Parathyroid adenoma (tissue), 2 donors: ENCODE data around the gene HAUS1.

Experiments
- H2AFZ ChIP-seq: fragments of 300-600 bp; sonication (generic); one replicate; pipeline ENCODE4 v1.7.0; 2017; ENCODE audit warnings: antibody characterized with exemption, mild to moderate bottlenecking
- H3K27ac ChIP-seq: fragments of 300-600 bp; sonication (generic); one replicate; pipeline ENCODE4 v1.7.0; 2017
- H3K27me3 ChIP-seq: fragments of 300-600 bp; sonication (generic); one replicate; pipeline ENCODE4 v1.7.0; 2017; ENCODE audit warnings: low read length; ENCODE audit not compliant: control insufficient read depth, insufficient read depth
- H3K36me3 ChIP-seq: fragments of 300-600 bp; sonication (generic); one replicate; pipeline ENCODE4 v1.7.0; 2017; ENCODE audit warnings: low read length; ENCODE audit not compliant: control insufficient read depth, insufficient read depth
- H3K4me1 ChIP-seq: fragments of 300-600 bp; sonication (generic); one replicate; pipeline ENCODE4 v1.7.0; 2017; ENCODE audit warnings: control low read depth
- H3K4me2 ChIP-seq: fragments of 300-600 bp; sonication (generic); one replicate; pipeline ENCODE4 v1.7.0; 2017; ENCODE audit warnings: low read length
- H3K4me3 ChIP-seq: fragments of 300-600 bp; sonication (generic); one replicate; pipeline ENCODE4 v1.7.0; 2017; ENCODE audit warnings: low read depth, low read length
- H3K79me2 ChIP-seq: fragments of 300-600 bp; sonication (generic); one replicate; pipeline ENCODE4 v1.7.0; 2017; ENCODE audit warnings: control low read depth
- H3K9ac ChIP-seq: fragments of 300-600 bp; sonication (generic); one replicate; pipeline ENCODE4 v1.7.0; 2017; ENCODE audit warnings: mild to moderate bottlenecking
- H3K9me3 ChIP-seq: fragments of 300-600 bp; sonication (generic); one replicate; pipeline ENCODE4 v1.7.0; 2017; ENCODE audit warnings: low read length; ENCODE audit not compliant: control insufficient read depth
- CTCF ChIP-seq: fragments of 300-600 bp; sonication (generic); IDR thresholded peaks from one replicate; pipeline ENCODE4 v1.7.0; 2017; ENCODE audit warnings: antibody characterized with exemption, mild to moderate bottlenecking
- donor health status: primary hyperparathyroidism.

HAUS1 gene

GRCh38 chr18:46169464-46169941, 65.3 kb downstream of the HAUS1 start:
- no peaks in the 10 kb centered on the region for H3K36me3 ChIP-seq
- H3K27me3 ChIP-seq: no peaks in the 10 kb centered on the region
- H3K79me2 ChIP-seq: peaks cover 6% of the 10 kb centered on the region
- H3K9ac ChIP-seq: no peak overlapping the region
- H2AFZ ChIP-seq: no peak overlapping the region
- H3K9me3 ChIP-seq: no peaks in the 10 kb centered on the region
- TF ChIP-seq CTCF: no peak
- H3K27ac ChIP-seq: no peak overlapping the region
- no peak overlapping the region for H3K4me3 ChIP-seq
- no peaks in the 10 kb centered on the region for H3K4me1 ChIP-seq
- no peak overlapping the region for H3K4me2 ChIP-seq

- no peak for TF ChIP-seq CTCF
- Histone ChIP-seq H3K9me3 (no peaks in the 10 kb centered on the region), H3K4me3 (no peak overlapping the region), H3K9ac (no peak overlapping the region), H3K36me3 (no peaks in the 10 kb centered on the region), H2AFZ (no peak overlapping the region), H3K4me1 (peaks cover 5% of the 10 kb centered on the region), H3K27ac (no peak overlapping the region), H3K4me2 (no peak overlapping the region), H3K27me3 (no peaks in the 10 kb centered on the region), H3K79me2 (peaks cover 21% of the 10 kb centered on the region)
Measured at GRCh38 chr18:46171331-46171730, 67.1 kb downstream of the HAUS1 start.

- peak overlapping the region; percentile 98 for H3K4me2 ChIP-seq
- H3K4me1 ChIP-seq: peaks cover 5% of the 10 kb centered on the region
- peak overlapping the region; percentile 100 for H2AFZ ChIP-seq
- peak overlapping the region; percentile 98 for H3K27ac ChIP-seq
- H3K79me2 ChIP-seq: peaks cover 42% of the 10 kb centered on the region
- peak overlapping the region; percentile 87 for H3K4me3 ChIP-seq
- peak overlapping the region; percentile 94 for H3K9ac ChIP-seq
- H3K27me3 ChIP-seq: no peaks in the 10 kb centered on the region
- TF ChIP-seq CTCF: peak; percentile 81
- no peaks in the 10 kb centered on the region for H3K36me3 ChIP-seq
- no peaks in the 10 kb centered on the region for H3K9me3 ChIP-seq
Measured at GRCh38 chr18:46173393-46174341, 69.5 kb downstream of the HAUS1 start.

- Histone ChIP-seq H3K36me3 (no peaks in the 10 kb centered on the region), H2AFZ (peak overlapping the region; percentile 100), H3K9ac (peak overlapping the region; percentile 94), H3K4me2 (peak overlapping the region; percentile 98), H3K4me1 (peaks cover 5% of the 10 kb centered on the region), H3K4me3 (peak overlapping the region; percentile 87), H3K27ac (peak overlapping the region; percentile 98), H3K9me3 (no peaks in the 10 kb centered on the region), H3K27me3 (no peaks in the 10 kb centered on the region), H3K79me2 (peaks cover 44% of the 10 kb centered on the region)
- TF ChIP-seq CTCF: peak; percentile 19
Measured at GRCh38 chr18:46174342-46175041, 70.3 kb downstream of the HAUS1 start.
